ENCODE results near the gene PRPF19. TPM values are rescaled to one million over a fixed set of nuclear protein-coding genes. Genes with fewer than 3 reads are reported as not detected.

PRPF19 gene
- total and polyA plus RNA-seq, 2 of the 8 experiments (the other 6 are each of a cell fraction or from before 2014, with no cell fraction given): 107 to 141 TPM

GRCh38 chr11:60879104-60879503 lies 27.3 kb downstream of the PRPF19 start:
- no peaks in the 10 kb centered on the region for H3K27me3 ChIP-seq (replicated peaks in 1 of 4; ENCODE audit: control insufficient read depth in 3 of 4, extremely low read depth in 1 of 4, insufficient read depth in 3 of 4, low read length in 3 of 4)
- H3K56ac ChIP-seq (replicated peaks; ENCODE audit: insufficient read length, low read depth, low read length): no peak overlapping the region
- no peak overlapping the region for H3K23ac ChIP-seq (ENCODE audit: insufficient read length)
- H3K27ac ChIP-seq (ENCODE audit: low read depth, low read length): no peak overlapping the region
- H2BK12ac ChIP-seq (ENCODE audit: low read depth, low read length): no peak overlapping the region
- FAIRE-seq: no peak
- H3K4me3 ChIP-seq (ENCODE audit: extremely low read depth in 1 of 4, insufficient read depth in 2 of 4, low read depth in 3 of 4, low read length in 4 of 4): no peak overlapping the region
- H4K5ac ChIP-seq (ENCODE audit: insufficient read length, low read depth, low read length): no peak overlapping the region
- no peak overlapping the region for H3K4ac ChIP-seq (replicated peaks; ENCODE audit: insufficient read length, low read depth, low read length)
- no peaks in the 10 kb centered on the region for H4K20me1 ChIP-seq (replicated peaks in 1 of 2; ENCODE audit: control insufficient read depth in 1 of 2, insufficient read depth in 2 of 2, low read length in 2 of 2)
- no peak overlapping the region for H3K9ac ChIP-seq (replicated peaks in 1 of 4; ENCODE audit: extremely low read depth in 1 of 4, low read depth in 3 of 4, low read length in 3 of 4)
- H2BK120ac ChIP-seq (replicated peaks; ENCODE audit: low read depth, low read length): no peak overlapping the region
- no peak overlapping the region for H3K18ac ChIP-seq (ENCODE audit: extremely low read depth, low read length)
- H2BK15ac ChIP-seq (ENCODE audit: low read length): no peak overlapping the region
- no peaks in the 10 kb centered on the region for H3K79me2 ChIP-seq (ENCODE audit: control insufficient read depth in 1 of 2, insufficient read depth in 2 of 2, low read length in 2 of 2)
- H3K14ac ChIP-seq (ENCODE audit: insufficient read length): no peak overlapping the region
- H2BK20ac ChIP-seq (ENCODE audit: low read length): no peak overlapping the region
- H4K8ac ChIP-seq (ENCODE audit: extremely low read depth, insufficient read depth, low read length): no peak overlapping the region
- TF ChIP-seq NANOG (IDR thresholded peaks at IDR 0.05; ENCODE audit: insufficient read depth, low read depth, low read length, poor library complexity, severe bottlenecking) (no peak), RBBP5 (IDR thresholded peaks at IDR 0.05; ENCODE audit: borderline replicate concordance, low read depth, low read length) (no peak), RAD21 (IDR thresholded peaks at IDR 0.05 in 1 of 2, conservative IDR thresholded peaks at IDR 0.05 in 1 of 2; ENCODE audit: low read depth in 2 of 2, low read length in 2 of 2) (no peak), BACH1 (IDR thresholded peaks at IDR 0.05; ENCODE audit: low read length) (no peak), ZNF274 (IDR thresholded peaks at IDR 0.05; ENCODE audit: borderline replicate concordance, extremely low read depth, low read length) (no peak)
- H2AFZ ChIP-seq (ENCODE audit: low read length): no peak overlapping the region
- ChIA-PET POLR2A (ENCODE audit: partially characterized antibody) (no interaction called here), CTCF (ENCODE audit: partially characterized antibody) (interaction anchor here (9.5 kb wide), 1 partner anchor 9 kb away, joined by 52 read pairs; no protein-coding TSS in a partner anchor)
- no peaks in the 10 kb centered on the region for H3K23me2 ChIP-seq (ENCODE audit: low read depth, low read length)
- WGBS, 2 experiments (ENCODE audit: extremely low coverage in 1 of 2, insufficient coverage in 1 of 2, insufficient read length in 1 of 2, insufficient replicate concordance in 2 of 2, low coverage in 1 of 2, low lambda C conversion rate in 2 of 2, missing lambda C conversion rate in 1 of 2): 83% methylated on average over 1 of the region's 1 CpG; no CpG with 5 or more reads in 1 of the 2 experiments
- no peak overlapping the region for H4K91ac ChIP-seq (replicated peaks; ENCODE audit: insufficient read length, low read length)
- peaks cover 0 to 5% (median 0%) of the 10 kb centered on the region in 4 experiments; a peak in 2 of 8 replicates for H3K36me3 ChIP-seq (ENCODE audit: control insufficient read depth in 2 of 4, insufficient read depth in 4 of 4, low read length in 3 of 4)
- no peak overlapping the region for H2BK5ac ChIP-seq (ENCODE audit: low read depth, low read length)
- H2AK5ac ChIP-seq (ENCODE audit: low read depth, low read length): no peak overlapping the region
- no peaks in the 10 kb centered on the region; a peak in 1 of 7 replicates for H3K4me1 ChIP-seq (replicated peaks in 1 of 4; ENCODE audit: control insufficient read depth in 3 of 4, insufficient read depth in 4 of 4, low read length in 3 of 4)
- H3K79me1 ChIP-seq (ENCODE audit: low read depth, low read length): no peaks in the 10 kb centered on the region
- no peak overlapping the region for H3K4me2 ChIP-seq (ENCODE audit: insufficient read depth in 1 of 2, low read depth in 2 of 2, low read length in 2 of 2)
- no peaks in the 10 kb centered on the region for H3K9me3 ChIP-seq (ENCODE audit: insufficient read depth in 2 of 2, low read depth in 1 of 2, low read length in 1 of 2)
- DNase-seq (ENCODE audit: low read depth in 1 of 2, low spot score in 2 of 2): no peak
